GM10266 (cell line): ENCODE measurements around the gene PRPH.
"Not testable (repeated sequence)": the region's sequence is repeated elsewhere in the genome, so short reads cannot be mapped to it uniquely, and the experiment has no call there.

Source experiments
- DNase-seq: peaks from one replicate; pipeline ENCODE4 v3.0.0; 2012; ENCODE audit errors: extremely low spot score
- TF ChIP-seq, protein P1 (sequence below): IDR thresholded peaks from 2 replicates; pipeline ENCODE4 v1.5.1; 2012; ENCODE audit warnings: mild to moderate bottlenecking, low read depth; ENCODE audit not compliant: control insufficient read depth, insufficient read depth; ENCODE audit errors: missing control alignments

The PRPH gene

GRCh38 chr12:49297695-49298060, 2.7 kb downstream of the PRPH start:
- no peak for DNase-seq
- TF ChIP-seq, protein P1, sequence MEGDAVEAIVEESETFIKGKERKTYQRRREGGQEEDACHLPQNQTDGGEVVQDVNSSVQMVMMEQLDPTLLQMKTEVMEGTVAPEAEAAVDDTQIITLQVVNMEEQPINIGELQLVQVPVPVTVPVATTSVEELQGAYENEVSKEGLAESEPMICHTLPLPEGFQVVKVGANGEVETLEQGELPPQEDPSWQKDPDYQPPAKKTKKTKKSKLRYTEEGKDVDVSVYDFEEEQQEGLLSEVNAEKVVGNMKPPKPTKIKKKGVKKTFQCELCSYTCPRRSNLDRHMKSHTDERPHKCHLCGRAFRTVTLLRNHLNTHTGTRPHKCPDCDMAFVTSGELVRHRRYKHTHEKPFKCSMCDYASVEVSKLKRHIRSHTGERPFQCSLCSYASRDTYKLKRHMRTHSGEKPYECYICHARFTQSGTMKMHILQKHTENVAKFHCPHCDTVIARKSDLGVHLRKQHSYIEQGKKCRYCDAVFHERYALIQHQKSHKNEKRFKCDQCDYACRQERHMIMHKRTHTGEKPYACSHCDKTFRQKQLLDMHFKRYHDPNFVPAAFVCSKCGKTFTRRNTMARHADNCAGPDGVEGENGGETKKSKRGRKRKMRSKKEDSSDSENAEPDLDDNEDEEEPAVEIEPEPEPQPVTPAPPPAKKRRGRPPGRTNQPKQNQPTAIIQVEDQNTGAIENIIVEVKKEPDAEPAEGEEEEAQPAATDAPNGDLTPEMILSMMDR, result no peak

DNA sequence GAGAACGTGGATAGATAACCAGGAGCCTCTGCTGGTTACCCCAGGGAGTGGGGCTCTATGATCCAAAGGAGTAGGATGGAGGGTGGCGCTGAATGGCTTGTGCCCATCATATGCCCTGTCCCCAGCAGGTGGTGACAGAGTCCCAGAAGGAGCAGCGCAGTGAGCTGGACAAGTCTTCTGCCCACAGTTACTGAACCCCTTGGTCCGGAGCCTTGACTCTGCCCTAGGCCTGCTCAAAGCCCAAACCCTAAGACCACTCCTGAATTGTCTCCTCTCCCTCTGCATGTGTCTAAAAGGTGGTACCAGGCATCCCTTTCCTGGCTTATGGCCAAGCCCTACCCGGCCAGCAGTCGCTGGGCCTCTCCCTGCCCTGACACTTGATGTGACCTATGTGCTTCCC, 3.2 kb downstream of the PRPH start:
- TF ChIP-seq, protein P1, result no peak
- no peak for DNase-seq

- no peak for DNase-seq
- TF ChIP-seq, protein P1, result no peak
These were observed 6.8 kb downstream of the PRPH start for GRCh38 chr12:49301760-49302159.

DNA sequence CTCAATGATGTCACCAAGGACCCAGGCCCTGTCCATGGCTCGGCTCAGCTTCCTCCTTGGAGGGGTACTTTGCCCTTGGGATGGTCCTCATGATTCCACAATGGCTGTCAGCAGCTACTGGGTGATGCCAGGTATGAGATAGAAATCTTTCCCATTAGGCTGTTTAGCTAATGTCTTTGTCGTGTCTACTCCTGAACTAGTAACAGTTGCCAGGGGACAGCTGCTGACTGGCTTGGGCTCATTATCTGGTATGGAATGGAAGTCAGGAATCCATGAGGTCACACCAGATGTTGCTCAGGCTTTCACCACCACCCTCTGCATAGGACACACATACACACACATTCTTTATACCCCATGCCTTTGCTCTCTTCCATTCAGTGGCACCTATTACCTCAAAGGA, 9.2 kb downstream of the PRPH start:
- no peak for DNase-seq

DNA sequence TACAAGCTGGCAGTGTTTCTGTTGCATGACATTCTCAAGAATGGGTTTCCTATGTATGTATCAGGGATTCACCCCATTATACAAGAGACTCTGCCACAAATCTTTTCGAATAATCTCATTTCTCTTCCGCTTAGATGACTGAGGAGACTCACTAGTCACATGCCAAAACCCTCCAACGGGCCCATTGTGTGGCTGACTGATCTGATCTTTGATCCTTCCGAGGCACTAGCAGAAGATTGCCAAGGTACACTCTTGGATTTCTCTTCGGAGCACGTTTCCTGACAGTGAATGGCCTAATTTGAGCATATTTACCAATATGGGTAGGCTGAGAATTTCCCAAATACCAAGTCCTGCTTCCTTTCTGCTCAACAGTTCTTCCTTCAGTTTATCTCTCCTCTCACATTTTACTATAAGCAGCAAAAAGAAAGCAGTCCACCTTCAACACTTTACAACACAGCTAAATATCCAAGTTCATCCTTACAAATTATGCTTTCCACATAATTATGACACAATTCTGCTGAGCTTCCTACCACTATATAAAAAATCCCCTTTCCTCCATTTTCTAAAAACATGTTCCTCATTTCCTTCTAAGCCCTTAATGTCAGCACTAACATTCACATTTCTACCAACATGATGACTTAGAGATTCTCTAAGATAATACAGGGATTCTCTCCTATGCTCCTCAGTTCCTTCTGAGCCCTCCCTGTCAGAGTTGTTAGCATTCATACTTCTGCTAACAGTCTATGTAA, 11.0 kb downstream of the PRPH start:
- DNase-seq, result no peak
- TF ChIP-seq, protein P1, result no peak

More for the DNA sequence above, 9.2 kb downstream of the PRPH start:
- TF ChIP-seq, protein P1, result no peak

DNA sequence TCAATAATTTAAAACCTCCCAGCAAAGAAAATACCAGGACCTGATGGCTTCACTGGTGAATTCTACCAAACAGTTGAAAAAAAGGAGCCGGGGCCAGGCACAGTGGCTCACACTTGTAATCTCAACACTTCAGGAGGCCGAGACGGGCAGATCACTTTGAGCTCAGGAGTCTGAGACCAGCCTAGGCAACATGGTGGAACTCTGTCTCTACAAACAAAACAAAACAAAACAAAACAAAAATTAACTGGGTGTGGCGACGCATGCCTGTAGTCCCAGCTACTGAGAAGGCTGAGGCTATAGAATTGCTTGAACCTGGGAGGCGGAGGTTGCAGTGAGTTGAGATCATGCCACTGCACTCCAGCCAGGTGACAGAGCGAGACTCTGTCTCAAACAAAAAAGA, 14.4 kb downstream of the PRPH start:
- no peak for DNase-seq
- TF ChIP-seq, protein P1, result no peak

DNA sequence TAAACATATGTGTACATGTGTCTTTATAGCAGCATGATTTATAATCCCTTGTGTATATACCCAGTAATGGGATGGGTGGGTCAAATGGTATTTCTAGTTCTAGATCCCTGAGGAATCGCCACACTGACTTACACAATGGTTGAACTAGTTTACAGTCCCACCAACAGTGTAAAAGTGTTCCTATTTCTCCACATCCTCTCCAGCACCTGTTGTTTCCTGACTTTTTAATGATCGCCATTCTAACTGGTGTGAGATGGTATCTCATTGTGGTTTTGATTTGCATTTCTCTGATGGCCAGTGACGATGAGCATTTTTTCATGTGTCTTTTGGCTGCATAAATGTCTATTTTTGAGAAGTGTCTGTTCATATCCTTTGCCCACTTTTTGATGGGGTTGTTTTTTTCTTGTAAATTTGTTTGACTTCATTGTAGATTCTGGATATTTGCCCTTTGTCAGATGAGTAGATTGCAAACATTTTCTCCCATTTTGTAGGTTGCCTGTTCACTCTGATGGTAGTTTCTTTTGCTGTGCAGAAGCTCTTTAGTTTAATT, 15.6 kb downstream of the PRPH start:
- DNase-seq, result not testable (repeated sequence)
